SK-MEL-5 (cell line): Measurements from ENCODE around the gene GABRB1. TPM values are rescaled to one million over a fixed set of nuclear protein-coding genes. Genes with fewer than 3 reads are reported as not detected.

Experiments
- DNase-seq: peaks from one replicate; pipeline ENCODE4 v3.0.0-alpha.2; 2016; ENCODE audit warnings: low read depth, low spot score
- in situ Hi-C: cut with HindIII; loops from 2 replicates; pipeline ENCODE4 v1.10.0; 2016; ENCODE audit warnings: low sequenced_read_pairs, high pct_unique_total_duplicates, low pct_unique_long_range_greater_than_20kb
- total RNA-seq: library from RNA; depleted of rRNA; stranded (reverse); fragments of >200 nt; shearing (Covaris generic); gene quantifications from 2 replicates; pipeline ENCODE4 v1.2.3, GENCODE V29; 2014; rRNA removed

The GABRB1 gene
- total RNA-seq, 1 experiment from 2014 or later: not detected

DNA sequence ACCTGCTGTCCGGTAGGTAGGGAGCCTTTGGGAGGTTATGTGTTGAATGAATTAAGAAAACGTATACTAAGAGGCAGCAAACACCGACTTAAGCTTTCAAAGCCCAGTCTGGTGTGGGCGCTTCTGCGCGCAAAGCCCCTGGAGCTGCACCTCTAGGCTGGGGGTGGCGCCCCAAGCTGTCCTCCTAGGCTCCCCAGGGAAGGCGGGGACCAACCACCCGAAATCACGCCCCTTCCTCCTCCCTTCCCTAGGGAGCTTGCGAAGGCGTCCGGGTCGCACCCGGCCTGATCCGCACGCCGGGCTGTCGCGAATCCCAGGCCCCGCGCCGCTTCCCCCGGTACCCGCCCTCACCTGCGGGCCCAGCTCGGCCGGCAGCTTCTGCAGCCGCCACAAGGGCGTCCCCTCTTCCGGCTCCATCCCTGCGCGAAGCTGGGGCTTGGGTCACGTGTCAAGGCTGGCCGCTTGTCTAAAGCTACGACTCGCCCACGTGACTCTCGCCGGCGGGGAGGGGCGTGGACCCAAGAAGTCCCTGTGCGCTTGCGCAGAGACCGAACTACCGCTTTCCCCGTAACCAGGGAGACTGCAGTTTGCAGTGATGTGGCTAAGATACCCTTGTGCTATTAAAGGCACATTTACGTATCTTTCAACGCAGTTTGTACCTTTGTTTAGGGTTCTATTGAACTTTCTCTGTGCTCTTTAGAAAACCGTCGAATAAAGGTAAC, 432.0 kb downstream of the GABRB1 start, which contains the start of gene COMMD8:
Gene COMMD8, minus strand, starts transcription at position 468 of the 722 bp plus-strand sequence. Its CDS starts 51 bp downstream, at position 417.
- in situ Hi-C loops: no loop called here
- peak; percentile 96 for DNase-seq

- in situ Hi-C loops: no loop called here
- DNase-seq: no peak
Observed at GRCh38 chr4:47465004-47465403, 433.6 kb downstream of the GABRB1 start.

- DNase-seq: no peak
- in situ Hi-C loops: no loop called here
Observed at GRCh38 chr4:47466056-47466785, 434.9 kb downstream of the GABRB1 start.

DNA sequence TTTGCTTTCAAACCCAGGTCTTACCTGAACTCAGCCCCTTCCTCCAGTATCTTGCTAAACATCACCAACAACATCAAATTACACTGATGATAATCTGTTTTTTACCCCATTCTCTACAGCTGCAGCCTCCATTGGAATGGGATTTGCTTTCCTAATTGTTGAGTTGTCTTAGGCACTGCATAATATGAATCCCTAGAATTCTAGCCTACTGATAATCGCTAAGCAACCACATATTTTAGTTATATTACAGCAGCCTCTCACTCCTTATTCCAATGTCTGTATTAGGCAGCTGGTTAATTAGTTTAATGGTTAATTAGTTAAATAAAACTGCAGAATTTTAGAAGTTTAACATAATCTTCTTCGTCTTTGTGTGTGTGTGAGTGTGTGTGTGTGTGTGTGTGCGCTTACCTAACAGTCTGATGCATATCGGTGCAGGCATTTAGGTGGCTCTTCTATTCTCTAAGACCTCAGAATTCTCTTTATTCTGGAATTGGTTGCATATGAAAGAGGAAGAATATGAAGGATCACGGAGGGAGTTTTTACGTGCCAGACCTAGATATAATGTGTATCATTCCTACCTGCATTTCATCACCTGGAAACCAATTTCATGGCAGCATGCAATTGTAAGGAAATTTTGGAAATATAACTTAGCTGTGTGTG, 437.5 kb downstream of the GABRB1 start:
- DNase-seq: no peak
- in situ Hi-C loops: no loop called here

- in situ Hi-C loops: no loop called here
- DNase-seq: no peak
Observed at GRCh38 chr4:47469951-47470350, 438.6 kb downstream of the GABRB1 start.

- peak; percentile 81 for DNase-seq
- in situ Hi-C loops: no loop called here
Observed at GRCh38 chr4:47471064-47471463, 439.7 kb downstream of the GABRB1 start.

- DNase-seq: peak; percentile 87
- in situ Hi-C loops: no loop called here
Observed at GRCh38 chr4:47471591-47471990, 440.2 kb downstream of the GABRB1 start.

DNA sequence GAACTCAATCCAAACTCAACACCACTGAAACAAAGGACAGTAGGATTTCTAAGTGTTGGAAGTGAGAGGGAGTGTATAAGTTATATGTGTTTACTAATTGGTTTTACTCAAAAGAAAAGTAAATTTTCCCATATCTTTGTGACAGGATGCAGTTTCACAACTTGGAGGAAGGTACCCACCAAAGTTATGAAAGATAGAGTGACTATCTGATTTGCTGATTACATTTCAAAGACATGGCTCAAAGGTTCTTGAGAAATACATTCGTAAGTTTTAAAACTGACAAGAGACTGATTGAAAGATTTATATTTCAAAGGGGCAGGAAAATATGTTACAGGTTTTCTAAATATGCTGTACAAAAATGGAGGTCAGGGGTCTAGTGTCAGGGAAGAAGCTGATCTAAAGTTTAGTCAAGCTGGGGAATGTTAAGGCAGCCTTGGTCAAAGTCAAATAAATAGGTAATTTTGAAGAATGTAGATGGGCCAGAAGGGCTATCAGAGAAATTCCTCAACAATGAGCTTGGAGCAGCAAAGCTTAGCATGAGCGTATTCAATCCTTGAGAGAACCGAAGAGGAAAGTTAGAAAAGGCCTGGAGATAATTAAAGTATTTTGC, 441.9 kb downstream of the GABRB1 start:
- in situ Hi-C loops: no loop called here
- no peak for DNase-seq

GRCh38 chr4:47474799-47475198, 443.4 kb downstream of the GABRB1 start:
- DNase-seq: no peak
- in situ Hi-C loops: no loop called here

GRCh38 chr4:47475411-47475810, 444.0 kb downstream of the GABRB1 start:
- DNase-seq: no peak
- in situ Hi-C loops: no loop called here

Other genes starting within 250 kb of the GABRB1 start
- gene COX7B2, start 122.3 kb upstream of the GABRB1 start, total RNA-seq: 0.45 TPM in 1 of 2 replicates, not detected in the other
- not detected in 2 replicates for gene GABRA4, start 38.0 kb upstream of the GABRB1 start, total RNA-seq